Measurements from ENCODE around the gene IYD. TPM values are rescaled to one million over a fixed set of nuclear protein-coding genes. Genes with fewer than 3 reads are reported as not detected.

Gene IYD
- total and polyA plus RNA-seq, 2 donors (not counting 1 experiment from before 2014, with no cell fraction given): not detected

GRCh38 chr6:150352321-150353296 lies 16.2 kb upstream of the IYD start:
- H2AFZ ChIP-seq (ENCODE audit: low read length): no peak overlapping the region
- TF ChIP-seq EZH2 (IDR thresholded peaks at IDR 0.05; ENCODE audit: low read length, missing control alignments): no peak
- peak in 1 of 2 donors; percentile 13 for TF ChIP-seq CTCF (conservative IDR thresholded peaks at IDR 0.05 in 1 of 2, IDR thresholded peaks at IDR 0.05 in 1 of 2; ENCODE audit: low read depth in 1 of 2, low read length in 2 of 2)
- no peak overlapping the region for H3K27ac ChIP-seq (ENCODE audit: insufficient read depth, low read length)

GRCh38 chr6:150353445-150353844 lies 15.4 kb upstream of the IYD start:
- Histone ChIP-seq H2AFZ (ENCODE audit: low read length) (no peak overlapping the region), H3K27ac (ENCODE audit: insufficient read depth, low read length) (no peak overlapping the region), H3K79me2 (ENCODE audit: control insufficient read depth, insufficient read depth, low read length) (no peaks in the 10 kb centered on the region), H3K36me3 (ENCODE audit: control insufficient read depth, insufficient read depth, low read length) (no peaks in the 10 kb centered on the region), H3K4me2 (ENCODE audit: extremely low read depth, insufficient read depth, low read length) (no peak overlapping the region), H3K4me3 (replicated peaks in 1 of 4; ENCODE audit: control extremely low read depth in 1 of 4, insufficient read depth in 1 of 4, low read depth in 3 of 4, low read length in 4 of 4) (no peak overlapping the region), H4K20me1 (ENCODE audit: control insufficient read depth, extremely low read depth, insufficient read depth, low read length) (no peaks in the 10 kb centered on the region), H3K4me1 (ENCODE audit: control insufficient read depth, extremely low read depth, insufficient read depth, low read length) (no peaks in the 10 kb centered on the region), H3K9me3 (ENCODE audit: control insufficient read depth, insufficient read depth, low read depth, low read length) (no peaks in the 10 kb centered on the region), H3K27me3 (ENCODE audit: control insufficient read depth, insufficient read depth, low read length) (no peaks in the 10 kb centered on the region), H3K9ac (ENCODE audit: insufficient read depth, low read length) (no peak overlapping the region)
- TF ChIP-seq CTCF (conservative IDR thresholded peaks at IDR 0.05 in 1 of 2, IDR thresholded peaks at IDR 0.05 in 1 of 2; ENCODE audit: low read depth in 1 of 2, low read length in 2 of 2) (no peak), EZH2 (IDR thresholded peaks at IDR 0.05; ENCODE audit: low read length, missing control alignments) (no peak)
- no peak for DNase-seq (ENCODE audit: low read depth in 2 of 2)

More at GRCh38 chr6:150352321-150353296, 16.2 kb upstream of the IYD start:
- Histone ChIP-seq H3K9me3 (ENCODE audit: control insufficient read depth, insufficient read depth, low read depth, low read length) (no peaks in the 10 kb centered on the region), H3K27me3 (ENCODE audit: control insufficient read depth, insufficient read depth, low read length) (no peaks in the 10 kb centered on the region), H4K20me1 (ENCODE audit: control insufficient read depth, extremely low read depth, insufficient read depth, low read length) (no peaks in the 10 kb centered on the region), H3K4me2 (ENCODE audit: extremely low read depth, insufficient read depth, low read length) (no peak overlapping the region), H3K79me2 (ENCODE audit: control insufficient read depth, insufficient read depth, low read length) (no peaks in the 10 kb centered on the region), H3K9ac (ENCODE audit: insufficient read depth, low read length) (no peak overlapping the region), H3K4me1 (ENCODE audit: control insufficient read depth, extremely low read depth, insufficient read depth, low read length) (no peaks in the 10 kb centered on the region), H3K4me3 (replicated peaks in 1 of 4; ENCODE audit: control extremely low read depth in 1 of 4, insufficient read depth in 1 of 4, low read depth in 3 of 4, low read length in 4 of 4) (no peak overlapping the region), H3K36me3 (ENCODE audit: control insufficient read depth, insufficient read depth, low read length) (no peaks in the 10 kb centered on the region)
- DNase-seq (ENCODE audit: low read depth in 2 of 2): peak; percentile 66 to 86

GRCh38 chr6:150354754-150355571 lies 13.8 kb upstream of the IYD start:
- Histone ChIP-seq H3K27me3 (ENCODE audit: control insufficient read depth, insufficient read depth, low read length) (no peaks in the 10 kb centered on the region), H3K79me2 (ENCODE audit: control insufficient read depth, insufficient read depth, low read length) (no peaks in the 10 kb centered on the region), H3K27ac (ENCODE audit: insufficient read depth, low read length) (no peak overlapping the region), H3K4me2 (ENCODE audit: extremely low read depth, insufficient read depth, low read length) (no peak overlapping the region), H3K4me1 (ENCODE audit: control insufficient read depth, extremely low read depth, insufficient read depth, low read length) (no peaks in the 10 kb centered on the region), H3K9me3 (ENCODE audit: control insufficient read depth, insufficient read depth, low read depth, low read length) (no peaks in the 10 kb centered on the region), H3K36me3 (ENCODE audit: control insufficient read depth, insufficient read depth, low read length) (no peaks in the 10 kb centered on the region), H3K4me3 (replicated peaks in 1 of 4; ENCODE audit: control extremely low read depth in 1 of 4, insufficient read depth in 1 of 4, low read depth in 3 of 4, low read length in 4 of 4) (no peak overlapping the region), H4K20me1 (ENCODE audit: control insufficient read depth, extremely low read depth, insufficient read depth, low read length) (no peaks in the 10 kb centered on the region), H2AFZ (ENCODE audit: low read length) (no peak overlapping the region), H3K9ac (ENCODE audit: insufficient read depth, low read length) (no peak overlapping the region)
- TF ChIP-seq EZH2 (IDR thresholded peaks at IDR 0.05; ENCODE audit: low read length, missing control alignments) (no peak), CTCF (conservative IDR thresholded peaks at IDR 0.05 in 1 of 2, IDR thresholded peaks at IDR 0.05 in 1 of 2; ENCODE audit: low read depth in 1 of 2, low read length in 2 of 2) (no peak)
- DNase-seq (ENCODE audit: low read depth in 2 of 2): peak in 1 of 2 donors; percentile 69

Measured in fibroblast of lung (primary cell).